Measurements from ENCODE around the gene ORAI2.
A peak's percentile ranks its signal among the peaks of the same experiment; 100 is the strongest.
"Not testable (repeated sequence)": the region's sequence is repeated elsewhere in the genome, so short reads cannot be mapped to it uniquely, and the experiment has no call there.

- peak in 4 of 5 experiments; percentile 29 to 60 (median 48) for TF ChIP-seq CTCF (IDR thresholded peaks at IDR 0.05)
- TF ChIP-seq POLR2AphosphoS5 (IDR thresholded peaks at IDR 0.05) = peak; percentile 16 to 62 (median 49)
- not testable (repeated sequence) for TF ChIP-seq EP300 (IDR thresholded peaks at IDR 0.05; ENCODE audit: low read depth)
Observed at GRCh38 chr7:102478314-102479208, 45.2 kb downstream of the ORAI2 start, which contains the start of gene POLR2J.
